AG04450 (cell line): ENCODE measurements around the gene GEMIN5. TPM values are rescaled to one million over a fixed set of nuclear protein-coding genes. Genes with fewer than 3 reads are reported as not detected.
"Not testable (repeated sequence)": the region's sequence is repeated elsewhere in the genome, so short reads cannot be mapped to it uniquely, and the experiment has no call there.

ENCODE experiments used
- CTCF ChIA-PET: fragments of 300-600, 350-600 bp; formaldehyde crosslinking; extraction: SDS; loops from one replicate; lab custom pipeline; 2022; ENCODE audit warnings: antibody characterized with exemption, inconsistent platforms; lab: Charles Lee
- POLR2A ChIA-PET: fragments of 350-600 bp; formaldehyde crosslinking; extraction: SDS; loops from one replicate; lab custom pipeline; 2021; ENCODE audit warnings: antibody characterized with exemption, inconsistent platforms; lab: Yijun Ruan, JAX
- DNase-seq: peaks from one replicate; pipeline ENCODE4 v3.0.0-alpha.2; 2011; ENCODE audit warnings: low read depth, low spot score
- H3K27ac ChIP-seq: one replicate; pipeline ENCODE4 v1.5.1; 2012; ENCODE audit warnings: low read depth, low read length, control low read depth
- H3K27me3 ChIP-seq: one replicate; pipeline ENCODE4 v1.6.0; 2012; ENCODE audit warnings: low read length; ENCODE audit not compliant: control insufficient read depth, insufficient read depth
- H3K4me3 ChIP-seq: 2 replicates; pipeline ENCODE4 v1.5.1; 2011; ENCODE audit warnings: mild to moderate bottlenecking, low read depth, low read length, control low read depth
- H3K9me3 ChIP-seq: 2 replicates; pipeline ENCODE4 v1.5.1; 2012; ENCODE audit warnings: low read length; ENCODE audit not compliant: control insufficient read depth, insufficient read depth
- CTCF ChIP-seq: IDR thresholded peaks from 2 replicates; pipeline ENCODE4 v1.5.1; 2011; ENCODE audit warnings: low read depth, low read length, control low read depth, inconsistent platforms
- polyA plus RNA-seq: library from polyadenylated mRNA; depleted of rRNA; stranded (reverse); fragments of >200 nt; gene quantifications from 2 replicates; pipeline ENCODE4 v1.2.3, GENCODE V29; 2011

Gene GEMIN5
- polyA plus RNA-seq, 1 experiment = 10.7 TPM

- no peak overlapping the region for H3K27ac ChIP-seq
- DNase-seq = no peak
- H3K27me3 ChIP-seq = no peaks in the 10 kb centered on the region
- ChIA-PET CTCF (interaction anchor here (0.6 to 3.7 kb wide), 14 partner anchors 9 to 480 kb away, joined by 3 to 17 read pairs (median 6); partner anchors contain the start of gene GEMIN5), POLR2A (no interaction called here)
- H3K9me3 ChIP-seq = no peaks in the 10 kb centered on the region
- peak; percentile 69 for TF ChIP-seq CTCF
- H3K4me3 ChIP-seq = no peak overlapping the region
These were observed 7.8 kb upstream of the GEMIN5 start for GRCh38 chr5:154945695-154946301.

GRCh38 chr5:154944716-154945115, 6.7 kb upstream of the GEMIN5 start:
- H3K27me3 ChIP-seq = no peaks in the 10 kb centered on the region
- CTCF ChIA-PET = interaction anchor here (0.6 to 3.7 kb wide), 6 partner anchors 8 to 202 kb away, joined by 3 to 17 read pairs (median 7); partner anchors contain the start of gene GEMIN5
- H3K27ac ChIP-seq = no peak overlapping the region
- no peak for DNase-seq
- H3K9me3 ChIP-seq = no peaks in the 10 kb centered on the region
- POLR2A ChIA-PET = no interaction called here
- TF ChIP-seq CTCF = no peak
- H3K4me3 ChIP-seq = no peak overlapping the region

- Histone ChIP-seq H3K4me3 (no peak overlapping the region), H3K27me3 (no peaks in the 10 kb centered on the region), H3K9me3 (no peaks in the 10 kb centered on the region; the same call in 1 of the 2 replicates), H3K27ac (no peak overlapping the region)
- ChIA-PET CTCF (interaction anchor here (2.0 kb wide), 1 partner anchor 204 kb away, joined by 10 read pairs; no protein-coding TSS in a partner anchor), POLR2A (no interaction called here)
- DNase-seq = no peak
- TF ChIP-seq CTCF = no peak
These were observed 5.5 kb upstream of the GEMIN5 start for GRCh38 chr5:154943527-154943926.

GRCh38 chr5:154940772-154941620, 3.0 kb upstream of the GEMIN5 start, which contains the start of gene MRPL22:
Gene MRPL22 (plus strand): TSS chr5:154941073. CDS start chr5:154941111, 38 bp downstream.
- H3K27me3 ChIP-seq = no peaks in the 10 kb centered on the region
- peak; percentile 88 for DNase-seq
- H3K27ac ChIP-seq = no peak within 1 kb of the TSS
- POLR2A ChIA-PET = no interaction called here
- H3K4me3 ChIP-seq = peak within 1 kb of the TSS; percentile 75
- CTCF ChIA-PET = interaction anchor here (0.8 to 2.1 kb wide), 3 partner anchors 10 to 298 kb away, joined by 3 to 8 read pairs (median 3); no protein-coding TSS in a partner anchor
- TF ChIP-seq CTCF = no peak
- no peaks in the 10 kb centered on the region; the same call in 1 of the 2 replicates for H3K9me3 ChIP-seq

GRCh38 chr5:154940375-154940771, 2.4 kb upstream of the GEMIN5 start:
- H3K9me3 ChIP-seq = no peaks in the 10 kb centered on the region; the same call in 1 of the 2 replicates
- no peak for DNase-seq
- no peak for TF ChIP-seq CTCF
- POLR2A ChIA-PET = no interaction called here
- peak overlapping the region; percentile 75 for H3K4me3 ChIP-seq
- no peak overlapping the region for H3K27ac ChIP-seq
- CTCF ChIA-PET = interaction anchor here (0.8 kb wide), 1 partner anchor 298 kb away, joined by 3 read pairs; no protein-coding TSS in a partner anchor
- no peaks in the 10 kb centered on the region for H3K27me3 ChIP-seq

GRCh38 chr5:154939387-154939786, 1.4 kb upstream of the GEMIN5 start:
- H3K27me3 ChIP-seq, H3K4me3 ChIP-seq, H3K9me3 ChIP-seq, H3K27ac ChIP-seq, POLR2A ChIA-PET, DNase-seq, CTCF ChIA-PET: not testable (repeated sequence)
